Esophagus muscularis mucosa (tissue), 4 donors: ENCODE results near the gene ZDHHC8.

ENCODE experiments used
- EP300 ChIP-seq: sonication (generic); formaldehyde crosslinking; IDR thresholded peaks from one replicate; pipeline ENCODE4 v1.6.1; 2017; ENCODE audit warnings: antibody characterized with exemption
- POLR2AphosphoS5 ChIP-seq, 2 donors: sonication (generic); formaldehyde crosslinking; IDR thresholded peaks; one replicate each; pipeline ENCODE4 v1.6.1; 2017; ENCODE audit warnings: antibody characterized with exemption in 2 of 2
- TF ChIP-seq, protein P1 (sequence below), 3 experiments: fragments of 200-600 bp in 2 of 3; fragments of 450-650 bp in 1 of 3; sonication (generic) in 2 of 3; IDR thresholded peaks; one replicate each; pipeline ENCODE4 v1.5.1; 2017 to 2019; ENCODE audit warnings: antibody characterized with exemption in 3 of 3, mild to moderate bottlenecking in 2 of 3, moderate library complexity in 1 of 3

DNA sequence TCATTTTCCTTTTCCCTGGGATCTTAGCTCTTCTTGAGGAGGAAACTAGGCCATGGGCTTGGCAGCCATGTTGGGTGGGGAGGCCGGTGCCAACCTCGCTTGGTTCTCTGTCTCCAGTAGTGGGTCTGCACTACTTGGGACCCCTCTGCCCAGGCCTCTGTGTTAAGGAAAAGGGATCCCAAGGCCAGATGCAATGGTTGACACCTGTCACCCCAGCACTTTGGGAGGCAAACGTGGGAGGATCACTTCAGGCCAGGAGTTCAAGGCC lies 1.9 kb upstream of the ZDHHC8 start:
- TF ChIP-seq EP300 = no peak
- TF ChIP-seq, protein P1, sequence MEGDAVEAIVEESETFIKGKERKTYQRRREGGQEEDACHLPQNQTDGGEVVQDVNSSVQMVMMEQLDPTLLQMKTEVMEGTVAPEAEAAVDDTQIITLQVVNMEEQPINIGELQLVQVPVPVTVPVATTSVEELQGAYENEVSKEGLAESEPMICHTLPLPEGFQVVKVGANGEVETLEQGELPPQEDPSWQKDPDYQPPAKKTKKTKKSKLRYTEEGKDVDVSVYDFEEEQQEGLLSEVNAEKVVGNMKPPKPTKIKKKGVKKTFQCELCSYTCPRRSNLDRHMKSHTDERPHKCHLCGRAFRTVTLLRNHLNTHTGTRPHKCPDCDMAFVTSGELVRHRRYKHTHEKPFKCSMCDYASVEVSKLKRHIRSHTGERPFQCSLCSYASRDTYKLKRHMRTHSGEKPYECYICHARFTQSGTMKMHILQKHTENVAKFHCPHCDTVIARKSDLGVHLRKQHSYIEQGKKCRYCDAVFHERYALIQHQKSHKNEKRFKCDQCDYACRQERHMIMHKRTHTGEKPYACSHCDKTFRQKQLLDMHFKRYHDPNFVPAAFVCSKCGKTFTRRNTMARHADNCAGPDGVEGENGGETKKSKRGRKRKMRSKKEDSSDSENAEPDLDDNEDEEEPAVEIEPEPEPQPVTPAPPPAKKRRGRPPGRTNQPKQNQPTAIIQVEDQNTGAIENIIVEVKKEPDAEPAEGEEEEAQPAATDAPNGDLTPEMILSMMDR (IDR thresholded peaks at IDR 0.05) = no peak
- no peak for TF ChIP-seq POLR2AphosphoS5 (IDR thresholded peaks at IDR 0.05)
